Fibroblast of pulmonary artery (primary cell): ENCODE results near the gene OR52E8.

Experiments used
- DNase-seq: peaks from one replicate; pipeline ENCODE4 v3.0.0-alpha.2; 2010; ENCODE audit warnings: low read depth
- H3K4me3 ChIP-seq: replicated peaks from 2 replicates; pipeline ENCODE4 v1.5.1; 2011; ENCODE audit warnings: low read depth, mild to moderate bottlenecking, control low read depth, low read length, moderate library complexity
- TF ChIP-seq, protein P1 (sequence below): IDR thresholded peaks from 2 replicates; pipeline ENCODE4 v1.5.1; 2011; ENCODE audit warnings: mild to moderate bottlenecking, control low read depth, low read length, inconsistent platforms; ENCODE audit errors: missing control alignments

Gene OR52E8

DNA sequence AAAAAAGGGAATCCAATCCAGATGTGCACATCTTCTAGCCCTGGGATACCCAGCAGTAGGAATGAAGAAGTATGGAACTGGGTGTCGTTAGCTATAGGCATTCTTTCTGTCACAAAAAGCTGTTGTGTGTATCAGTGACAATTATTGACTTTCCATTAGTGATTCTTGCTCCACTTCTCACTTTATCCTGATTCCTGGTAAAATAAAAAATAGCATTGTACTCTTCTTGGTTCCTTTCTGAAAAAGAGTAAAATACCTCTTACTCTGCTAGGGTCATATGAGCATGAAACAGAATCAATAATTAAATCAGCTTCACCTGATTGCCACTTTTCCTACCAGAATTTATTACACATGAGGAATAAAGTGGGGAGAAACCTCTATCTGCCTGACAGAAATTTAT, 15.7 kb downstream of the OR52E8 start, which contains the start of gene OR52E6:
OR52E6 (minus strand) TSS at position 101 of the 400 bp plus-strand sequence; CDS start at position 101, 0 bp downstream.
- no peak within 1 kb of the TSS for H3K4me3 ChIP-seq
- TF ChIP-seq, protein P1, sequence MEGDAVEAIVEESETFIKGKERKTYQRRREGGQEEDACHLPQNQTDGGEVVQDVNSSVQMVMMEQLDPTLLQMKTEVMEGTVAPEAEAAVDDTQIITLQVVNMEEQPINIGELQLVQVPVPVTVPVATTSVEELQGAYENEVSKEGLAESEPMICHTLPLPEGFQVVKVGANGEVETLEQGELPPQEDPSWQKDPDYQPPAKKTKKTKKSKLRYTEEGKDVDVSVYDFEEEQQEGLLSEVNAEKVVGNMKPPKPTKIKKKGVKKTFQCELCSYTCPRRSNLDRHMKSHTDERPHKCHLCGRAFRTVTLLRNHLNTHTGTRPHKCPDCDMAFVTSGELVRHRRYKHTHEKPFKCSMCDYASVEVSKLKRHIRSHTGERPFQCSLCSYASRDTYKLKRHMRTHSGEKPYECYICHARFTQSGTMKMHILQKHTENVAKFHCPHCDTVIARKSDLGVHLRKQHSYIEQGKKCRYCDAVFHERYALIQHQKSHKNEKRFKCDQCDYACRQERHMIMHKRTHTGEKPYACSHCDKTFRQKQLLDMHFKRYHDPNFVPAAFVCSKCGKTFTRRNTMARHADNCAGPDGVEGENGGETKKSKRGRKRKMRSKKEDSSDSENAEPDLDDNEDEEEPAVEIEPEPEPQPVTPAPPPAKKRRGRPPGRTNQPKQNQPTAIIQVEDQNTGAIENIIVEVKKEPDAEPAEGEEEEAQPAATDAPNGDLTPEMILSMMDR, result no peak
- no peak for DNase-seq

DNA sequence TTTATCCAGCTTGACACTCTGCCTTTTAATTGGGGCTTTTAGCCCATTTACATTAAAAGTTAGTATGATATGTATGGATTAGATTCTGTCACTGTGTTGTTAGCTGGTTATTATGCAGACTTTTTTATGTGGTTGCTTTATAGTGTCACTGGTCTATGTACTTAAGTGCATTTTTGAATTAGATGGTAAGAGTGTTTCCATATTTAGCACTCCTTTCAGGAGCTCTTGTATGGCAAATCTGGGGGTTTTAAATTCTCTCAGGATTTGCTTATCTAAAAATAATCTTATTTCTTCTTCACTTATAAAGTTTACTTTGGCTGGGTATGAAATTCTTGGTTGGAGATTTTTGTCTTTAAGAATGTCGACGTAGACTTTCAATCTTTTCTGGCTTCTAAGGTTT, 19.8 kb downstream of the OR52E8 start:
- no peak for DNase-seq
- TF ChIP-seq, protein P1, result no peak
- no peak overlapping the region for H3K4me3 ChIP-seq

DNA sequence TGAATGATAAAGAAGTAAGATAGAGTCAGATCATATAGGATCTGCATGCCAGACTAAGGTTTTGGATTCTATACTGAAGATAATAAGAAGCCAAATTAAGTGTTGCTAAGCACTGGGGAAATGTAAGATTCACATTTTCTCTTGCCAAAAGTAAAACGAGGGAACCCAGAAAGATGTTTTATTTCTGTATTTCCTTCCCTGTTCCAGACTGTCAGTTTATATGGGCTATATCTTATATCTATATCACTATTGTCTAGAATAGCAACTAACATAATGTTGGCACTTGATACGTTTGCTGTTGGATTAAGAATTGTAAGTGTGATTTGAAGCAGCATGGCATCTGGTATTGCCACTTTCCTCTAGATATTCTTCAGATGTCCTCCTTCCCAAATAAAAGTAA, 24.0 kb downstream of the OR52E8 start:
- DNase-seq, result no peak
- TF ChIP-seq, protein P1, result no peak

DNA sequence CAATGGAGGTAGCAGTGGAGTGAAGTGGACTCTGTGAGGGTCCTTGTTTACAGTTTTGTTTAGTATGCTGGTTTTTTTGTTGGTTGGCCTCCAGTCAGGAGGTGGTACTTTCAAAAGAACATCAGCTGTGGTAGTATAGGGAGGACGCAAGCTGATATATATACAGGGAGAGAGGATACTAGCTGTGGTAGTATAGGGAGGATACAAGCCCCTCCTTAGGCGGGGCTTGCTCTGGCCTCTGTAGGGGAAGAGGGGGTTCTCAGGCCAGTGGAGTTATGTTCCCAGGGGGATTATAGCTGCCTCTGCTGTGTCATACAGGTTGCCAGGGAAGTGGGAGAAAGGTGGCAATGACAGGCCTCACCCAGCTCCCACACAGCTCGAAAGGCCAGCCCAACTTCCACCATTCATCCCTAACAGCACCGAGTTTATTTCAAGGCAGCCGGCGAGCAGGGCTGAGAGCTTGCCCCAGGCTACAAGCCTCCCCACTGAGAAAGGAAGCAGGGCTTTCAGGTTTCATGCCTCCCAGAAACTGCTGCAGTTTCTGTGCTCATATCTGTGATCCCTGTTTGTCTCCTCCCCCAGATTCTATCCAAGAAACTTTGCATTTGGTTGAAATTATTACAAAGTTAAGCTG, 26.2 kb downstream of the OR52E8 start:
- DNase-seq, result no peak

More for the DNA sequence above, 24.0 kb downstream of the OR52E8 start:
- no peak overlapping the region for H3K4me3 ChIP-seq

DNA sequence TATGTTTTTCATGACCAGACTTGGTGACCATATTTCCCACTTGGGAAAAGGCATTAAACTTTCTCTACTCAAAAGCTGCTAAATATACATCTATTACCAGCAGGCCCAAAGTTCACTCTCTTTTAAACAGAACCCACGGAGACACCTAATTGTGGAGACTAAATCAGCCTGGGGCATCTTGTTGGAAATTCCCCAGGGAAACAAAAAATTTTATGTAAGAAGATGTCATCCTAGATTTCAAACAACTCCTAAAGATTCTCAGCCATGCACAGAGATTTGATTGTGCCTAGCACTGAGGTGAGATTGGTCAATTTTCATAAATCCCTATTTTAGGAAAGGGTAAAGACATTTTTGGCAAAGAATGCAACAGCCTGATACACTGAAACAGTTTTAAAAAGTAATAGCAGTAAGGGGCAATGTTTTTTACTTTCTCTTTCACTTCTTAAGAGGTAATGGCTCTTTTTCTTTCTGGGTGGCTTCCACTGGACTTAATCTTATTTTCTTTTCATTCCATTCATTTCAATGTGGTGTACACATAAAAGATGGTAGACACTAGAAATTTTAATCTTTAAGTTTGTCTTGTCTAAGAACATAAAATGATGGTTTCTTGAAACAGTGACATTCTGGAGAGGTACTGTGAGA, 39.1 kb downstream of the OR52E8 start:
- H3K4me3 ChIP-seq, result peak overlapping the region; percentile 8
- DNase-seq, result no peak
- TF ChIP-seq, protein P1, result no peak

More for the DNA sequence above, 26.2 kb downstream of the OR52E8 start:
- no peak overlapping the region for H3K4me3 ChIP-seq
- TF ChIP-seq, protein P1, result no peak

DNA sequence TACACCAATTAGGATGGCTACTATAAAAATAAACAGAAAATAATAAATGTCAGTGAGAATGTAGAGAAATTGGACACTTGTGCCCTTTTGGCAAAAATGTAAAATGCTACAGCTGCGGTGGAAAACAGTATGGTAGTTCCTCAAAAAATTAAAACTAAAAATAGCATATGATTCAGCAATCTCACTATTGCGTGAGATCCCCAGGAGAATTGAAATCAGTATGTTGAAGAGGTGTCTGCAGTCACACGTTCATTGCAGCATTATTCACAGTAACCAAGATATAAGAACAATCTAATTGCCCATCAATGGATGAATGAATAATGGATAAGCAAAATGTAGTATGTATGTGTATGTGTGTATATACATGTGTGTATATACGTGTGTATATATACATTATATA, 42.0 kb downstream of the OR52E8 start:
- TF ChIP-seq, protein P1, result no peak
- DNase-seq, result no peak
- H3K4me3 ChIP-seq, result no peak overlapping the region
